HG03108 (cell line): ENCODE data around the gene APOBEC3B.
"Not testable (repeated sequence)": the region's sequence is repeated elsewhere in the genome, so short reads cannot be mapped to it uniquely, and the experiment has no call there.

ENCODE experiments used
- ATAC-seq: cut with Tn5 transposase; IDR thresholded peaks from one replicate; pipeline ENCODE4 v1.9.1; 2021; ENCODE audit warnings: moderate library complexity; ENCODE audit not compliant: unreplicated experiment

The APOBEC3B gene

DNA sequence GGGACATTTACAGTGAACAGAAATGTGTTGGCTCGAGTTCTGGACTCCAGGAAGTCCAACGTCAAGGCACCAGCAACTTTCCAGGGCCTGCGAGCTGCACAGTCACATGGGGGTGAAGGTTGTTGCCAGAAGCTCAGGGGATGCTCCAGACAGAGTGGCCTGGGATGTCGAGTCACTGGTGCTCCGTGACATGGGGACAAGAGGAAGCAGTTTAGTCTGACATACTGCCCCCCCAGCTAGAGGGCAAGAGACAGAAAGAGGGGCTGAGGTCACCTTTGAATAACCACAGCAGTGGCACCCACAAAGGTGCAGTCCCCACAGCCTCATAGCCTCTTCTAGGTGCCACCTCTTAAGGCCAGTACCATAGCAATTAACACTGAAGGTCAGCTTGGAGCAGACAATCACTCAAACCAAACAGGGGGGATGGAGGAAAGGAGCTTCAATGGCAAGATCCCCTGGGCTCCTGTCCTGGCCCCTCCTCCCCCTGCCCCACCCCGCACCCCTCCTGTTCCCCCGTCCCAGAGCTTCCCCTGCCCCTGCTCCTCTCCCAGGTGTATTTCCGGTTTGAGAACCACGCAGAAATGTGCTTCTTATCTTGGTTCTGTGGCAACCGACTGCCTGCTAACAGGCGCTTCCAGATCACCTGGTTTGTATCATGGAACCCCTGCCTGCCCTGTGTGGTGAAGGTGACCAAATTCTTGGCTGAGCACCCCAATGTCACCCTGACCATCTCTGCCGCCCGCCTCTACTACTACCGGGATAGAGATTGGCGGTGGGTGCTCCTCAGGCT, 42.6 kb downstream of the APOBEC3B start:
- no peak for ATAC-seq

DNA sequence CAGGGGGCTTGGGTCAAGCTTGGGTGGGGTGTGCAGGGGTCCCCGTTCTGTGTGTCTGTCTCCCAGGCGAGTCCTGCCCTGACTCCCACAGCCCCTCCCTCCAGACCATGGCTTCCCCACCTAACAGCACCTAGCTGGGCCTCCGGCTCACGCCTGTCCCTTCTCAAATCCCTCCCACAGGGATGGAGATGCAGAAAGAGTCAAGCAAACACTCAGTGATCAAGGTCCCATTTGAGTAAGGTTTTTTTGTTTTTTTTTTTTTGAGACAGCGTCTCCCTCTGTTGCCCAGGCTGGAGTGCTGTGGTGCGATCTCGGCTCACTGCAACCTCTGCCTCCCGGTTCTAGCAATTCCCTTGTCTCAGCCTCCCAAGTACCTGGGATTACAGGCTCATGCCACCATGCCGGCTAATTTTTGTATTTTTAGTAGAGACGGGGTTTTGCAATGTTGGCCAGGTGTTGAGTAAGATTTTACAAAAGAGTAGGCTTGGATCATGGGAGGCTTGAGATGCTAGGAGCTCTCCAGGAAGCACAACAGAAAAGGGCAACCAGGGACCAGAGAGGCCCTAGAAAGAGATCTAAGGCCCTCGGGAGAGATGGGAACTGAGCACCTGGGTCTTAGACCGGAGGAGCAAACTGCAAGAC, 44.5 kb downstream of the APOBEC3B start:
- no peak for ATAC-seq

DNA sequence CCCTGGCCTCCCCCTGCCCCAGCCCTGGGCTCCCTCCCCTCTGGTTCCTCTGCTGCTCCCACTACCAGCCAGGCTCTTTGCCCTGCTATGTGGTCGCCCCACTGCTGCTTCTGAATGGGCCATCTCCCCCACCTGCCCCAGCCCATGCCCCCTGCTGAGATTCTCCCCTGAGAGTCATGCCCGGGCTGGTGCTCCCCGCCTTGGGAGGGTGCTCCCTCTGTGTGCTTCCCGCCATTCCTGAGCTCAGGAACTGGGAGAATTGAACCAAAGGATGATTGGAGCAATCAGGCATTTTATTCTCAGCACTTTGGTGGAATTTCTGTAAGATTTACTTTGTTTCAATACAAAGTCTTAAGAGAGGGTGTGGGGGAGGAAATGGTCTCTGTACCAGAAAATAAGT, 45.6 kb downstream of the APOBEC3B start:
- no peak for ATAC-seq

DNA sequence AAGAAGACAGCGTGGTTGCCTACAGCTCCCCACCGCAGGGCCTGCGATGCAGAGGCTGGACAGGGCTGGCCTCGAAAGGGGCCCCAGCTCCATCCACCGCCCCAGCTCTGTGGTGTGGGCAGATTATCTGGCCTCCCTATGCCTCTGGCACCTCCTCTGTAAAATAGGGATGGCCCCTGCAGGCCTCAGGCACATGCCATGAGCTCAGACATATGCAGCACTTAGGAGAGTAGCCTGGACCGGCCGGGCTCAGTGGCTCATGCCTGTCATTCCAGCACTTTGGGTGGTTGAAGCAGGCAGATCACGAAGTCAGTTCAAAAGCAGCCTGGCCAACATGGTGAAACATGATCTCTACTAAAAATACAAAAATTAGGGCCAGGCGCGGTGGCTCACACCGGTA, 46.1 kb downstream of the APOBEC3B start:
- ATAC-seq, result no peak

DNA sequence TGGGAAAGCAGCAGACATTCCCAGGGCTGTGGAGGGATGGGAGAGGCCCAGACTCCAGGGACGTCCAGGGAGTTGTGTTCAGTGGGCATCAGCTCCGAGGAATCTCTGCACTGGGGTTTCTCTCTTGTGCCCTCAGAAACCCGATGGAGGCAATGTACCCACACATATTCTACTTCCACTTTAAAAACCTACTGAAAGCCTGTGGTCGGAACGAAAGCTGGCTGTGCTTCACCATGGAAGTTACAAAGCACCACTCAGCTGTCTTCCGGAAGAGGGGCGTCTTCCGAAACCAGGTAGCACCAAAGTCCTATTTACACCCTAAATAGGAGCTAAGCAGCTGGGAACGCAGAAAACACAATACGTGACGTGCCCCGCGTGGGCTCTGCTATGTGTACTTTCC, 47.1 kb downstream of the APOBEC3B start:
- ATAC-seq, result no peak

DNA sequence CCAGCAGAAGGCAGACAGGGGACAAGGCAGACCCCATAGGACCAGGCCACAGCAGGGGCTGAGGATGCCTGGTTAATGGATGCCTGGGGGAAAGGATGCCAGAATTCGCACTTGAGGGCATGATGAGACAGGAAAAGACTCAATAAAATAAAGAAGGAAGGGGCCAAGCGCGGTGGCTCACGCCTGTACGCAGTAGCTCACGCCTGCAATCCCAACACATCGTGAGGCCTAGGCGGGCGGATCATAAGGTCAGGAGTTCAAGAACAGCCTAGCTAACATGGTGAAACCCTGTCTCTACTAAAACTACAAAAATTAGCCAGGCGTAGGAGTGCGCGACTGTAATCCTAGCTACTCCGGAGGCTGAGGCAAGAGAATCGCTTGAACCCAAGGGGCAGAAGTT, 48.6 kb downstream of the APOBEC3B start:
- ATAC-seq, result no peak

DNA sequence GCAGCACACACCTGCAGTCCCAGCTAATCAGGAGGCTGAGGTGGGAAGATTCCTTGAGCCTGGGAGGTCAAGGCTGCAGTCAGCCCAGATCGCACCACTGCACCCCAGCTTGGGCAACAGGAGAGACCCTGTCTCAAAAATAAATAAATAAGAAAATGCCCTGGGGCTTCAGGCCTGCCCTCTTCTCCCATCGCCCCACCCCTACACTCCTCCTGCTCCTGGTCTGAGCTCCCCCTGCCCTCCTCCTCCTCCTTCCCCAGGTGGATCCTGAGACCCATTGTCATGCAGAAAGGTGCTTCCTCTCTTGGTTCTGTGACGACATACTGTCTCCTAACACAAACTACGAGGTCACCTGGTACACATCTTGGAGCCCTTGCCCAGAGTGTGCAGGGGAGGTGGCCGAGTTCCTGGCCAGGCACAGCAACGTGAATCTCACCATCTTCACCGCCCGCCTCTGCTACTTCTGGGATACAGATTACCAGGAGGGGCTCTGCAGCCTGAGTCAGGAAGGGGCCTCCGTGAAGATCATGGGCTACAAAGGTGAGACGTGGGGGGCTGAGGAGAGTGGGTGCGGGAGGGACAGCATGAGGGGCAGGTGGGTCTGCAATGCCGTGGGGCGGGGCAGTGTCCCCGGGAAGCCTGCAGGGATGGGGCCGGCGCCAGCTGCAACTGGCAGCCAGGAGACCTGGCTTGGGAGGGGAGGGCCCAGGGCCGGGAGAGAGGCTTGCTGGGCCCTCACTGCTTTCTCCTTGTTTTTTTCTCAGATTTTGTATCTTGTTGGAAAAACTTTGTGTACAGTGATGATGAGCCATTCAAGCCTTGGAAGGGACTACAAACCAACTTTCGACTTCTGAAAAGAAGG, 49.5 kb downstream of the APOBEC3B start:
- not testable (repeated sequence) for ATAC-seq

DNA sequence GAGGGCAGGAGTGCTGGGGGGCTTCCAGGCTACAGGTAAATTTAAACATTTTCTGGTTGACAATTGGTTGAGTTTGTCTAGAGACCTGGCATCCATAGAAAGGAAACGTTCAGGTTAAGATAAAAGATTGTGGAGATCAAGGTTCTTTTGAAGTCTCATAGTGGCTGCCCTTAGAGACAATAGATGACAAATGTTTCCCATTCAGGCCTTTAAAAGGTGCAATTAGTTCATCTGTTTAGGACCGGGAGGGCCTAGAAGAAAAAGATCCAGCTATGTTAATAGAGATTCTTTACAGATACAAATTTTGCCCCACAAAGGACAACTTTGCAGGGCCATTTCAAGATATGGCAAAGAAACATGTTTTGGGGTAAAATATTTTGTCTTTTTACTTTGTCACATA, 54.9 kb downstream of the APOBEC3B start:
- ATAC-seq, result not testable (repeated sequence)

DNA sequence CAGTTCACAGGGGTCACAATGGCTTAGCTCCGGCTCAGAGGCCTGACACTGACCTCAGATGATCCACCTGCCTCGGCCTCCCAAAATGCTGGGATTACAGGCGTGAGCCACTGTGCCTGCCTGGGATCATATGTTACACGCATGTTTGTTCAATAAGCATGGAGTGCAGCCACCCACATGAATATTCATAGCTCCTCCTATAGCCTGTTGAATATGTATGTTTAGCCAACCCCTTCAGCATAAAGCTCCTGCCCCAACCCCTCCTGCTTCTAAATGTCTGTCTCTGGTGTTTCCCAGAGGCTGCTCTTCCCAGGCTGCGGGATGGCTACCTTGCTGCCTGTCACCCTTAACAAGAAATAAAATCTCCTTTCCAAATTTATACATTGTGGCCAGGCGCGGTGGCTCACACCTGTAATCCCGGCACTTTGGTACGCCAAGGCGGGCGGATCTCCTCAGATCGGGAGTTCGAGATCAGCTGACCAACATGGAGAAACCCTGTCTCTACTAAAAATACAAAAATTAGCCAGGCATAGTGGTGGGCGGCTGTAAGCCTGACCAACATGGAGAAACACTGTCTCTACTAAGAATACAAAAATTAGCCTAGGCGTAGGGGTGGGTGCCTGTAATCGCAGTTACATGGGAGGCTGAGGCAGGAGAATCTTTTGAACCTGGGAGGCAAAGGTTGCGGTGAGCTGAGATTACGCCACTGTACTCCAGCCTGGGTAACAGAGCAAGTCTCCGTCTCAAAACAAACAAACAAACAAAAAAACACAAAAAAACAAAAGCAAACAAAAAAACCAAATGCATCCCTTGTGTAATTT, 57.4 kb downstream of the APOBEC3B start:
- ATAC-seq, result no peak

DNA sequence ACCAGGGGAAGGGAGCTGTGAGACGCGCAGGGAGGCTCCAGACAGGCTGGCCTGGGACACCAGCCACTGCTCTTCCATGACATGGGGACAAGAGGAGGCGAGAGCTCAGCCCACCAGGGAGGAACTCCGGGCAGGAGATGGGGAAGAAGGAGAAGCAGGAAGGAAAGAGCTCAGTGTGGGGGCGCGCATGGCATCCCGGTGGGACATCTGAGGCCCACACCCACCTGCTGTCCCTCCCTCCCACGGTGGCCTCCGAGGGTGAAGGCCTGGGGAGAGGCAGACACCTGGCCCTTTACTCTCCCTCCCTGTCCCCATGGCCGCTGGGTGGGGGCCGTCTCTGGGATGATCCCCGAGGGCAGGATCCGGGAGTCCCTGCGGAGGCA, 58.0 kb downstream of the APOBEC3B start:
- ATAC-seq, result not testable (repeated sequence)

DNA sequence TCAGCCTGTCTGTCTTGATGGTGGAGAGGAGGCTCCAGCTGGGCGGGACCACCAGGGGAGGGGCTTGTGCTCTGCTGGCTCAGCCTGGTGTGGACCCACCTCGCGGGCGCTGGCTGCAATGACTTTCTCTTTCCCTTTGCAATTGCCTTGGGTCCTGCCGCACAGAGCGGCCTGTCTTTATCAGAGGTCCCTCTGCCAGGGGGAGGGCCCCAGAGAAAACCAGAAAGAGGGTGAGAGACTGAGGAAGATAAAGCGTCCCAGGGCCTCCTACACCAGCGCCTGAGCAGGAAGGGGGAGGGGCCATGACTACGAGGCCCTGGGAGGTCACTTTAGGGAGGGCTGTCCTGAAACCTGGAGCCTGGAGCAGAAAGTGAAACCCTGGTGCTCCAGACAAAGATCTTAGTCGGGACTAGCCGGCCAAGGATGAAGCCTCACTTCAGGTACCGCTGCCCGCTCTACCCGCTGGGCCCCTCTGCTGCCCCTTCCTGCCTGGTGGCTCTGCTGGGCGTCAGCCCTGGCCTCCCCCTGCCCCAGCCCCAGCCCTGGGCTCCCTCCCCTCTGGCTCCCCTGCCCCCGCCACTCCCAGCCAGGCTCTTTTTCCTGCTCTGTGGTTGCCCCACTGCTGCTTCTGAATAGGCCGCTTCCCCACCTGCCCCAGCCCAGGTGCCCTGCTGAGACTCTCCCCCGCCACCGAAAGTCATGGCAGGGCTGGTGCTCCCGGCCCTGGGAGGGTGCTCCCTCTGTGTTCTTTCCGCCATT, 58.6 kb downstream of the APOBEC3B start, which contains the start of gene APOBEC3F:
TSS of gene APOBEC3F (plus strand) at position 327 of the 759 bp plus-strand sequence. CDS start at position 424, 97 bp downstream.
- ATAC-seq, result peak; percentile 92

DNA sequence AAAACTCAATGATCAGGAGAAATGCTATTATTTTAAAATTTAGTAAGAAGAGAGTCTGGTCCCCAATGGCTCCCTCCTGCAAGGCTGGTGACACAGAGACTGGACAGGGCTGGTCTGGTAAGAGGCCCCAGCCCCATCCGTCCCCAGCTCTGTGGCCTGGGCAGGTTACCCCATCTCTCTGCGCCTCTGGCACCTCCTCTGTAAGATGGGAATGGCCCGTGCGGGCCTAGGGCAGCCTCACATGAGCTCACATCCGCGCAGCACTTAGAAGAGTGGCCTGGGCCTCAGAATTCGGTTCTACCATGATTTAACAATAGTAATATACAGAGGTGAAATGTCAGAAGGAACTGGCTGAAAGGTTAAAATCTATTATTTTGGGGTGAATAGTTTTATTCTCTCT, 59.8 kb downstream of the APOBEC3B start:
- ATAC-seq, result no peak
